Vagina (tissue), 2 donors: ENCODE data around the gene HERC2.

Source experiments
- CTCF ChIP-seq, 3 experiments: fragments of 450-650 bp in 2 of 3; fragments of 200-600 bp in 1 of 3; sonication (generic) in 1 of 3; IDR thresholded peaks; one replicate each; pipeline ENCODE4 v1.5.1; 2017 to 2019; ENCODE audit warnings: antibody characterized with exemption in 3 of 3, mild to moderate bottlenecking in 2 of 3, moderate library complexity in 2 of 3
- POLR2A ChIP-seq, 2 donors: fragments of 450-650 bp; IDR thresholded peaks; one replicate each; pipeline ENCODE4 v1.6.1; 2017; ENCODE audit warnings: antibody characterized with exemption in 2 of 2, mild to moderate bottlenecking in 2 of 2, moderate library complexity in 2 of 2
- POLR2AphosphoS5 ChIP-seq, 2 donors: sonication (generic); formaldehyde crosslinking; IDR thresholded peaks; one replicate each; pipeline ENCODE4 v1.9.0; 2017; ENCODE audit warnings: antibody characterized with exemption in 2 of 2, mild to moderate bottlenecking in 2 of 2, low read depth in 1 of 2; ENCODE audit not compliant: insufficient read depth in 1 of 2

- TF ChIP-seq CTCF (IDR thresholded peaks at IDR 0.05) (no peak), POLR2A (IDR thresholded peaks at IDR 0.05) (no peak), POLR2AphosphoS5 (IDR thresholded peaks at IDR 0.05; ENCODE audit: insufficient read depth in 1 of 2, low read depth in 1 of 2) (no peak)
These were observed 139.8 kb downstream of the HERC2 start for GRCh38 chr15:28182216-28182615.
